Neural progenitor cell (in vitro differentiated cells): Measurements from ENCODE around the gene CREBBP. TPM values are rescaled to one million over a fixed set of nuclear protein-coding genes. Genes with fewer than 3 reads are reported as not detected.

Experiments used
- DNase-seq: peaks from one replicate; pipeline ENCODE4 v3.0.0-alpha.2; 2016; ENCODE audit warnings: low spot score
- H2AFZ ChIP-seq: fragments of 200-600 bp; sonication (generic); replicated peaks from 2 replicates; pipeline ENCODE4 v1.6.1; 2016; ENCODE audit warnings: antibody characterized with exemption
- H3F3A ChIP-seq: fragments of 200-600 bp; sonication (generic); 2 replicates; pipeline ENCODE4 v1.6.1; 2016; ENCODE audit warnings: antibody characterized with exemption, low read depth
- H3K27ac ChIP-seq: fragments of 200-600 bp; sonication (generic); 2 replicates; pipeline ENCODE4 v1.5.1; 2016; ENCODE audit warnings: mild to moderate bottlenecking
- H3K27me3 ChIP-seq: fragments of 200-600 bp; sonication (generic); 2 replicates; pipeline ENCODE4 v1.6.1; 2016; ENCODE audit warnings: mild to moderate bottlenecking, moderate library complexity
- H3K36me3 ChIP-seq: fragments of 200-600 bp; sonication (generic); 2 replicates; pipeline ENCODE4 v1.5.1; 2016
- H3K4me1 ChIP-seq: fragments of 200-600 bp; sonication (generic); 2 replicates; pipeline ENCODE4 v1.6.1; 2016; ENCODE audit warnings: mixed run types
- H3K4me2 ChIP-seq: fragments of 200-600 bp; sonication (generic); 2 replicates; pipeline ENCODE4 v1.6.1; 2016
- H3K4me3 ChIP-seq: fragments of 200-600 bp; sonication (generic); 2 replicates; pipeline ENCODE4 v1.5.1; 2016
- H3K79me2 ChIP-seq: fragments of 200-600 bp; sonication (generic); 2 replicates; pipeline ENCODE4 v1.6.1; 2016; ENCODE audit warnings: low read depth
- H3K9ac ChIP-seq: fragments of 200-600 bp; sonication (generic); 2 replicates; pipeline ENCODE4 v1.6.1; 2016
- H3K9me3 ChIP-seq: fragments of 200-600 bp; sonication (generic); 2 replicates; pipeline ENCODE4 v1.5.1; 2016; ENCODE audit warnings: low read depth
- H4K20me1 ChIP-seq: fragments of 200-600 bp; sonication (generic); 2 replicates; pipeline ENCODE4 v1.6.1; 2016; ENCODE audit warnings: low read depth
- H3K27ac Mint-ChIP-seq: 3 replicates; pipeline ENCODE4 v1.8.0; 2021; ENCODE audit warnings: mixed read lengths
- H3K27me3 Mint-ChIP-seq: 2 replicates; pipeline ENCODE4 v1.8.0; 2022; ENCODE audit warnings: low read depth, mild to moderate bottlenecking, inconsistent platforms, moderate library complexity, mixed read lengths; ENCODE audit not compliant: insufficient read depth
- H3K36me3 Mint-ChIP-seq: 3 replicates; pipeline ENCODE4 v1.8.0; 2021; ENCODE audit warnings: mixed read lengths
- H3K4me1 Mint-ChIP-seq: 3 replicates; pipeline ENCODE4 v1.8.0; 2021; ENCODE audit warnings: mixed read lengths
- H3K4me3 Mint-ChIP-seq: 3 replicates; pipeline ENCODE4 v1.8.0; 2021; ENCODE audit warnings: mild to moderate bottlenecking, moderate library complexity, mixed read lengths
- H3K9me3 Mint-ChIP-seq: 3 replicates; pipeline ENCODE4 v1.8.0; 2020; ENCODE audit warnings: mixed read lengths
- EZH2 ChIP-seq: fragments of 200-600 bp; sonication (generic); IDR thresholded peaks from 2 replicates; pipeline ENCODE4 v1.6.1; 2017; ENCODE audit warnings: antibody characterized with exemption, mild to moderate bottlenecking, moderate library complexity
- EZH2phosphoT487 ChIP-seq: fragments of 200-600 bp; sonication (generic); IDR thresholded peaks from 2 replicates; pipeline ENCODE4 v1.6.1; 2017; ENCODE audit warnings: antibody characterized with exemption
- total RNA-seq: library from RNA; depleted of rRNA; stranded (reverse); fragments of >200 nt; gene quantifications from 2 replicates; pipeline ENCODE4 v1.2.3, GENCODE V29; 2015; ENCODE audit warnings: low replicate concordance
- TF ChIP-seq, protein P1 (sequence below): fragments of 200-600 bp; sonication (generic); IDR thresholded peaks from 2 replicates; pipeline ENCODE4 v1.5.1; 2017; ENCODE audit warnings: antibody characterized with exemption, mild to moderate bottlenecking

Gene CREBBP
- total RNA-seq, 1 donor from 2014 or later: 60.6 TPM

DNA sequence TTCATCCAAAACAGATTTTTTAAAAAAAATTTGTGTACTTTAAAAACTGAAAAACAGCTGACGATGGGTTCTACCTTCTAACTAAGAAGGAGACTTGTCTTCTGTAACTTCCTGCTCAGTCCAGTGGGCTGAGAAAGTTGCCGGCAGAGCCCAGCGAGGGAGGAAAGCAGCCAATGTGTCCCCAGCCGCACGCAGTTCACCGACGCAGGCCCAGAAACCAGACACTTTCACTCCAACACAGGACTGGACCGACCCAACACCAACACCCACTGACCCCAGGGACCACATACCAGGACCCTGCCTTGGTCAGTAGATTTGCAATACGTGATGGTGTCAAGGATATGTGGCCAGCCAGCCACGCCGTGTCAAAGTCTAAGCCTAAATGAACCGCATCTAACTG, 188.8 kb downstream of the CREBBP start:
- Histone ChIP-seq H3K4me2 (no peak overlapping the region), H3K27me3 (no peaks in the 10 kb centered on the region), H3K9ac (no peak overlapping the region), H3K36me3 (no peaks in the 10 kb centered on the region), H3K4me3 (no peak overlapping the region), H2AFZ (no peak overlapping the region), H3K9me3 (no peaks in the 10 kb centered on the region), H3F3A (no peaks in the 10 kb centered on the region), H3K4me1 (no peaks in the 10 kb centered on the region), H3K27ac (no peak overlapping the region), H4K20me1 (peaks cover 27% of the 10 kb centered on the region), H3K79me2 (peaks cover 17% of the 10 kb centered on the region)
- Mint-ChIP-seq H3K4me1 (peaks cover 16% of the 10 kb centered on the region), H3K36me3 (peaks cover 8% of the 10 kb centered on the region), H3K4me3 (no peak overlapping the region), H3K27me3 (no peaks in the 10 kb centered on the region), H3K27ac (no peak overlapping the region), H3K9me3 (no peaks in the 10 kb centered on the region)
- DNase-seq: no peak
- TF ChIP-seq EZH2phosphoT487: no peak

DNA sequence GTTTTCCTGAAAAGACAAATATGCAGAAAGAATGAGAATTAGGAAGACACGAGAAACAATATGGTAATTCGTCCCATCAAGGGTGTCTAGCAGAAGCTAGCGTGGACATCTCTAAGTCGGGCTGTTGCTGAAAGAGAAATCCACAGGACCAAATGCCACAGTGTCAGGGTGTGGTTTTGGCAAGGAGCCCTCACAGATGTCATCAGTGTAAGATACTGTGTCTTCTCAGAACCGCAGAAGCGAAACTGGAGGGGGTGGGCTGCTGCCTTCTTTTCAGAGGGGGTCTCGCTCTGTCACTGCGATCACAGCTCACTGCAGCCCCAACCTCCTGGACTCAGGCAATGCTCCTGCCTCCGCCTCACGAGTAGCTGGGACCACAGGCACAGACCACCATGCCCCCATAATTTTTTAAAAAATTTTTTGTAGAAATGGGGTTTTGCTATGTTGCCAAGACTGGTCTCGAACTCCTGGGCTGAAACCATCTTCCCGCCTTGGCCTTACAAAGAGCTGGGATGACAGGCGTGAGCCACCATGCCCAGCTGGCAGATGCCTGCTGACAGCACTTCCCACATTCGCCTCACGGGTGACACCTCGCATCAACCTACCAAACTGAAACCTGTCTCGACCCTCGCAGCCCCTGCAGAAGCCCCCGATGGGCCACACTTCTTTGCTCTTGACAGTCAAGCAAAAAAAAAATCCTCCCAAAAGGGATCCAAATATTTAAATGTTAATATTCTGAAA, 189.4 kb downstream of the CREBBP start:
- Mint-ChIP-seq H3K36me3 (peaks cover 8% of the 10 kb centered on the region), H3K27ac (peak overlapping the region; percentile 31), H3K27me3 (no peaks in the 10 kb centered on the region), H3K9me3 (no peaks in the 10 kb centered on the region), H3K4me3 (peak overlapping the region; percentile 46), H3K4me1 (peaks cover 14% of the 10 kb centered on the region)
- Histone ChIP-seq H3F3A (no peaks in the 10 kb centered on the region), H3K9ac (no peak overlapping the region), H3K9me3 (no peaks in the 10 kb centered on the region), H3K27me3 (no peaks in the 10 kb centered on the region), H2AFZ (no peak overlapping the region), H3K79me2 (peaks cover 11% of the 10 kb centered on the region), H4K20me1 (peaks cover 22% of the 10 kb centered on the region), H3K4me2 (no peak overlapping the region), H3K4me3 (no peak overlapping the region), H3K4me1 (no peaks in the 10 kb centered on the region), H3K36me3 (no peaks in the 10 kb centered on the region), H3K27ac (no peak overlapping the region)
- DNase-seq: no peak
- TF ChIP-seq, protein P1, sequence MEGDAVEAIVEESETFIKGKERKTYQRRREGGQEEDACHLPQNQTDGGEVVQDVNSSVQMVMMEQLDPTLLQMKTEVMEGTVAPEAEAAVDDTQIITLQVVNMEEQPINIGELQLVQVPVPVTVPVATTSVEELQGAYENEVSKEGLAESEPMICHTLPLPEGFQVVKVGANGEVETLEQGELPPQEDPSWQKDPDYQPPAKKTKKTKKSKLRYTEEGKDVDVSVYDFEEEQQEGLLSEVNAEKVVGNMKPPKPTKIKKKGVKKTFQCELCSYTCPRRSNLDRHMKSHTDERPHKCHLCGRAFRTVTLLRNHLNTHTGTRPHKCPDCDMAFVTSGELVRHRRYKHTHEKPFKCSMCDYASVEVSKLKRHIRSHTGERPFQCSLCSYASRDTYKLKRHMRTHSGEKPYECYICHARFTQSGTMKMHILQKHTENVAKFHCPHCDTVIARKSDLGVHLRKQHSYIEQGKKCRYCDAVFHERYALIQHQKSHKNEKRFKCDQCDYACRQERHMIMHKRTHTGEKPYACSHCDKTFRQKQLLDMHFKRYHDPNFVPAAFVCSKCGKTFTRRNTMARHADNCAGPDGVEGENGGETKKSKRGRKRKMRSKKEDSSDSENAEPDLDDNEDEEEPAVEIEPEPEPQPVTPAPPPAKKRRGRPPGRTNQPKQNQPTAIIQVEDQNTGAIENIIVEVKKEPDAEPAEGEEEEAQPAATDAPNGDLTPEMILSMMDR: no peak
- no peak for TF ChIP-seq EZH2
- TF ChIP-seq EZH2phosphoT487: no peak

DNA sequence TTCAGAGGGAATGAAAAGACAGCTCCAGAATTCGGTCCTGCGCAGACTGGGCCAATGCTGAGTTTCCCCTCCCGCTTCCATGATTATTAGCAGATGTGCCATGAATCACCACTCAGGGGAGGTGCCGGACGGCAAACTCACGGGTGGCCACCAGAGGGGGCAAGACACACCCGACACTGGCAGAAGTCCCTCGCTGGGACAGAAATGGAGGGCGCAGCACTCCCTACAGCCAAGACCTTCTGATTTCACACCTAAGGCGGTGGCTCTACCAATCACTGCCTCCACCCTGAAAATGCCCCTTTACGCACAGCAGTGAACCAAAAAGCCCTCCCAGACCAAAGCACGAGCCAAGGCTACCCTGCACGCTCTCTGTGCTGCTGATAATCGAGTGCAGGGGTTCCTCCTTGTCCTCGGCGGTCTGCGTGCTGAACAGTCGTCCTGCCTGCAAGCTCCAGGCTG, 190.0 kb downstream of the CREBBP start:
- Mint-ChIP-seq H3K9me3 (no peaks in the 10 kb centered on the region), H3K4me3 (peak overlapping the region; percentile 17), H3K27me3 (no peaks in the 10 kb centered on the region), H3K4me1 (peaks cover 8% of the 10 kb centered on the region), H3K27ac (peak overlapping the region; percentile 31), H3K36me3 (peaks cover 8% of the 10 kb centered on the region)
- Histone ChIP-seq H3K27me3 (no peaks in the 10 kb centered on the region), H3K9ac (no peak overlapping the region), H3F3A (no peaks in the 10 kb centered on the region), H4K20me1 (peaks cover 20% of the 10 kb centered on the region), H2AFZ (no peak overlapping the region), H3K9me3 (no peaks in the 10 kb centered on the region), H3K4me2 (no peak overlapping the region), H3K36me3 (no peaks in the 10 kb centered on the region), H3K4me1 (no peaks in the 10 kb centered on the region), H3K27ac (no peak overlapping the region), H3K4me3 (no peak overlapping the region), H3K79me2 (peaks cover 5% of the 10 kb centered on the region)
- peak; percentile 84 for DNase-seq
- TF ChIP-seq, protein P1: peak; percentile 87
- no peak for TF ChIP-seq EZH2phosphoT487
- TF ChIP-seq EZH2: no peak

DNA sequence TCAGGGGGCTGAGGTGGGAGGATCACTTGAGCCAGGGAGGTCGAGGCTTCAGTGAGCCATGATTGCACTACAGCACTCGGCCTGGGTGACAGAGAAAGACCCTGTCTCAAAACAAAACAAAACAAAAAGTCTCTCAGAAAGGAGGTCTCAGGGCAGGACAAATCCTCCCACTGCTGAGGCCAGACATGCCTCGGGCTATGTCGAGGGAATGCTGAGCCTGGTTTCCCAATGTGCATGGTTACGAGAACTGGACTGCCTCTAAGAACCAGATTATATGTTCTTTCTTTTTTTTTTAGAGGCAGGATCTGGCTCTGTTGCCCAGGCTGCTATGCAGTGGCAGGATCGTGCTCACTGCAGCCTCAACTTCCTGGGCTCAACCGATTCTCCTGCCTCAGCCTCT, 190.8 kb downstream of the CREBBP start:
- Histone ChIP-seq H3K27me3 (no peaks in the 10 kb centered on the region), H2AFZ (no peak overlapping the region), H3K27ac (no peak overlapping the region), H3K36me3 (no peaks in the 10 kb centered on the region), H3K9ac (no peak overlapping the region), H3K4me3 (no peak overlapping the region), H3K4me1 (no peaks in the 10 kb centered on the region), H3K79me2 (peaks cover 4% of the 10 kb centered on the region), H3K9me3 (no peaks in the 10 kb centered on the region), H4K20me1 (peaks cover 18% of the 10 kb centered on the region), H3F3A (no peaks in the 10 kb centered on the region), H3K4me2 (no peak overlapping the region)
- H3K9me3 Mint-ChIP-seq: no peaks in the 10 kb centered on the region
- no peak overlapping the region for H3K4me3 Mint-ChIP-seq
- no peaks in the 10 kb centered on the region for H3K27me3 Mint-ChIP-seq
- TF ChIP-seq EZH2phosphoT487 (no peak), EZH2 (no peak)
- TF ChIP-seq, protein P1: no peak
- H3K36me3 Mint-ChIP-seq: peaks cover 11% of the 10 kb centered on the region
- DNase-seq: no peak
- H3K4me1 Mint-ChIP-seq: peaks cover 6% of the 10 kb centered on the region
- H3K27ac Mint-ChIP-seq: no peak overlapping the region
